ENCODE data around the gene LDB3.

Gene LDB3

GRCh38 chr10:86775056-86775869 lies 107.0 kb downstream of the LDB3 start:
- no peak for DNase-seq

- DNase-seq, result no peak
These were observed 107.5 kb downstream of the LDB3 start for GRCh38 chr10:86775870-86776180.

- no peak for DNase-seq
These were observed 111.1 kb downstream of the LDB3 start for GRCh38 chr10:86779220-86780017.

- DNase-seq, result no peak
These were observed 114.5 kb downstream of the LDB3 start for GRCh38 chr10:86782701-86783418.

GRCh38 chr10:86785037-86785436 lies 116.7 kb downstream of the LDB3 start:
- no peak for DNase-seq
